ENCODE results near the gene SNRNP200.

Gene SNRNP200

GRCh38 chr2:96248624-96249023, 56.7 kb downstream of the SNRNP200 start:
- no peak for DNase-seq

- DNase-seq = no peak
These were observed 57.5 kb downstream of the SNRNP200 start for GRCh38 chr2:96247896-96248295.

GRCh38 chr2:96247009-96247408, 58.3 kb downstream of the SNRNP200 start:
- no peak for DNase-seq

GRCh38 chr2:96245609-96246390, 59.5 kb downstream of the SNRNP200 start:
- DNase-seq = no peak

- DNase-seq = no peak
These were observed 61.5 kb downstream of the SNRNP200 start for GRCh38 chr2:96243843-96244242.

GRCh38 chr2:96241900-96242611, 63.3 kb downstream of the SNRNP200 start:
- DNase-seq = no peak

- DNase-seq = no peak
These were observed 64.1 kb downstream of the SNRNP200 start for GRCh38 chr2:96241227-96241626.

- DNase-seq = peak; percentile 30
These were observed 64.9 kb downstream of the SNRNP200 start for GRCh38 chr2:96240341-96241038.

- no peak for DNase-seq
These were observed 65.5 kb downstream of the SNRNP200 start for GRCh38 chr2:96239745-96240264.

- no peak for DNase-seq
These were observed 66.3 kb downstream of the SNRNP200 start for GRCh38 chr2:96239091-96239490.

GRCh38 chr2:96238266-96238665, 67.1 kb downstream of the SNRNP200 start:
- no peak for DNase-seq

GRCh38 chr2:96236882-96237281, 68.5 kb downstream of the SNRNP200 start:
- DNase-seq = no peak

- DNase-seq = no peak
These were observed 71.4 kb downstream of the SNRNP200 start for GRCh38 chr2:96233880-96234316.

- no peak for DNase-seq
These were observed 71.9 kb downstream of the SNRNP200 start for GRCh38 chr2:96233436-96233835.

- no peak for DNase-seq
These were observed 74.0 kb downstream of the SNRNP200 start for GRCh38 chr2:96231316-96231715.

- no peak for DNase-seq
These were observed 80.3 kb downstream of the SNRNP200 start for GRCh38 chr2:96225016-96225533.

Measured in NCI-H1694 (cell line).